CD1c-positive myeloid dendritic cell (primary cell): ENCODE data around the gene TFEB.

Source experiments
- DNase-seq: peaks from one replicate; pipeline ENCODE4 v3.0.0-alpha.2; 2016; ENCODE audit errors: extremely low spot score

TFEB gene

GRCh38 chr6:41675992-41676391, 59.4 kb downstream of the TFEB start:
- DNase-seq, result no peak

DNA sequence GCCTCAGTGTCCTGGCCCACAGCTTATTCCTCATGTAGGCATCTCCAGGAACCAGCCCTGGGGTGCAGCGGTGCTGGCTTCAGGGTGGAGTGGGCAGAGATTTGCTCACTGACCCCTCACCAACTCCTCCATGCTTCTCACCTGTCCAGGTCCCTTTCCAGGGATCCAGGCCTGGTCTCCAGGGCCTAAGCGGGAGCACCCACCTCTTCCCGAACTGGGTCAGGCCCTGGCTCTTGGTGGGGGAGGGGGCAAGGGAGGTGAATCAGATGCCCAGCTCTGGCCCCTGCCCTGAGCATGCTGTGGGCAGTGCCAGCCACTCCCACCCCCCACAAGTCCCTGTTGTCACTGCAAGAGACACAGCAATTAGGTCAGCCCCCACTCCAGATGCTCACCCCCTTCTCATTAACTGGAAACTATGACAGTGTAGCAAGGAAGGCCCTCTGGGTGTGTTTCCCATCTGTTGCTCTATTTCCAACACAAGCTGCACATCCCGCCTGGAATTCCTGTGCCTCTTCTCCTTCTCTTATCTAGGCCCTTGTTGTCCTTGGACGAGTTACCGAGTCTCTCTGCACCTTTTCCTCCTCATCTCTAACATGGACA, 60.1 kb downstream of the TFEB start:
- no peak for DNase-seq

- no peak for DNase-seq
Measured at GRCh38 chr6:41674231-41675000, 61.0 kb downstream of the TFEB start.

DNA sequence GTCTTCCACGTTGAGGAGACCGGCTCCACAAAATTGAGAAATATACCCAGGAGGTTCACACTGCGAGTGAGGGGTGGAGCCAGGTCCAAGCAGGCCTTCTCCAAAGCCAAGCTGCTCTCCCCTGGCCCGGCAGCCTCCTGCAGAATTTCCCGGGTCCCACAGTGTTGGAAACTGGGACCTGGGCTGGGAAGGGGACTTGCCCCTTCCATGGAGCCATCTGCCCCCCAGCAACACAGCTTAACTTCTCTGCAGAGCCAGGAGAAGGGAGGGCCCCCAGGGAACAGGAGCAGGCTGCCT, 61.8 kb downstream of the TFEB start:
- no peak for DNase-seq

- no peak for DNase-seq
Measured at GRCh38 chr6:41672816-41673703, 62.3 kb downstream of the TFEB start.

DNA sequence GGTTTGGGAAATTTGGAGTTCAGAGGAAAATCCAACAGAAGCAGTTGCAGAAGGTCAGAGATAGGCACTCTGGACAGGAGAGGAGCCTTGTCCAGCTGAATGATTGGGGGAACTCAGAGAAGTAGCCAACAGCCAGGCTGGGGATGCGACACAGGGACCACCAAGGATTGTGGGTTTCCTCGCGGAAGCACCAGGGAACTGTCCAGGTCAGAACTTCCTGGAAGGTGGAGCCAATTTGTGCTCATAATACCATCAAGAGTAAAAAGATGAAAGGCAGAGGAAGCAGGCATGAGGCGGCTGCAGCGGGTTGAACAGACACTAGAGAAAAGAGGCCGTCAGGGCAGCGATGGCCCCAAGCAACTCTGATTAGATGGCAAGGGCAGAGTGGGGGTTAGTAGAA, 63.4 kb downstream of the TFEB start:
- DNase-seq, result no peak

DNA sequence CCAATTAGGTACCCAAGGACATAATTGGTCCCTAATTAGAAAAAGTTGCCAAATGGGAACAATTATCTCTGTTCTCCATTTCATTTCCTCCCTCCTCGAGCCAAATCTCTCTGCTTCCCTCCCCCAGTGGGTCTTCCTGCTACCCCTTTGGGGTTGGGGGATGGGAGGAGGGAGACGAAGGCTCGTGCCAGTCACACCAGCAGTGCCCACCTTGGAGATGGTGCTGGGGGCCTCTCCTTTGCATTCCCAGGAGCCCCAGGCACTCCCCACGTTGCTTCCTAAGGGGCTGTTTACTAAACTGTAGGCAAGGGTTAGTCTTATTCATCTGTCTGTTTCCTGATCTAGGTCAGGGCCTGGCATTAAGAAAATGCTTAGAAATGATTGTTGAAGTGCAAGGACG, 64.0 kb downstream of the TFEB start:
- no peak for DNase-seq

DNA sequence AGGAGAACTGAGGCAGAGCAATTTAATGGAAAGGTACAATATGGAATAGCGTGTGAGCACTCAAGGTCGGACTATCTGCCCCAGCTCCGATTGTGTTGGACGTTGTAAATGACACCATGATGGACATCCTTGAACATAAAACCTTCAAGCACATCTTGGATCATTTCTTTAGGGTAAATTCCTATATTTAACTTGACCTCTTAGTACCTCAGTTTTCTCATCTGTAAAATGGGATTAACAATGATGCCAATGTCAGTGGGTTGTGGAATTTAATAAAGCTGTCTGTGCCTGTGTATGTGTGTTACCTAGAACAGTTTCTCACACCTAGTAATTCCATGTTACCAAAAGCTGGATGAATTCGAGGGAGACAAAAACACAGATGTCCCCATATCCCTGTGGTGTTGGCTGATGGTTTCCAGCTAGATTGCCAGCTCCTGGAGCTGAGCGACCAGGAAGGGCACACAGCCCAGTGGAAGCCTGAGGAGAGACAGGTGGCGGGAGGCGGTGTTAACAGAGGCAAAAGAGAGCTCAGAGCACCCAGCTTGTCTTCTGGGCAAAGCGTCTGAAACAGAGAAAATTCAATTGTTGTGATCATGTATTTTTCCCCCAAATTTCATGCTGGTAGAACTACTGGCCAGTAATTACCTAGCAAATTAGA, 64.6 kb downstream of the TFEB start:
- no peak for DNase-seq

GRCh38 chr6:41668968-41669367, 66.4 kb downstream of the TFEB start:
- no peak for DNase-seq

GRCh38 chr6:41667195-41667594, 68.2 kb downstream of the TFEB start:
- DNase-seq, result no peak

- no peak for DNase-seq
Measured at GRCh38 chr6:41664271-41664670, 71.1 kb downstream of the TFEB start.

DNA sequence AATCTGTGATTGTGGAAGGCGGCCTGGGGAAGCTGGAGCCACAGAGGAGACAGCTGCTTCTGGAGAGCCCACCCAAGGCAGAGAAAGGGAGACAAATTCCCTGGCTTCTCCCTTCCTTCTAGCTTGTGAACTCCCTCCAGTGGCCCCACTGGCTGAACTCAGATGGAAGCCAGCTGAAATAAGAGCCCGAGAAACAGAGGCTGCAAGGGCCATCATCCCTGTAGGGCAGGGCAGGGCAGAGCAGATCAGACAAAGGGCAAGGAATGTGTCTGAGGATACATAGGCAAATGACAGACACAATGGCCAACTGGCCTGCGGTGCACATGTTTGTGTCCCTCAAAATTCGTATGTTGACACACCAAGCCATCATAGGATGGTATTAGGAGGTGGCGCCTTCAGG, 71.8 kb downstream of the TFEB start:
- no peak for DNase-seq

GRCh38 chr6:41659935-41660334, 75.5 kb downstream of the TFEB start:
- no peak for DNase-seq

DNA sequence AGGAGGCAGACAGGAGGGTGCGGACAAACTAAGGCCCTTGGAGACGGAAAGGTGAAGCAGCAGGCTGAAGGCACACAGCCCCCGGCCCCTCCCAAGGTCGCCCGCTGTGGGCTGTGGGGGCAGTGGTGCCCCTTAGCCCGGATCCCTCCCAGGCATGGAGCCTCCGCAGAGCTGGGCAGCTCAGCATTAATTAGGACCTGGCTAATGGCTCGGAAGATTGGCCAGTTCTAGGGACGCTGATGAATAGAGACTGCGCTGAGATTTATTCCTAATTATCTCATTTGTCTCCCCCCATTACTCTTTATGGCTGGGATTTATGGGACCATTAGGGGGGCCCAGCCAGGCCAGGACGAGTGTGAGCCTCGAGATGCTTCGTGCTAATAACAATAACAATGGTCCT, 76.8 kb downstream of the TFEB start:
- DNase-seq, result no peak

- no peak for DNase-seq
Measured at GRCh38 chr6:41657131-41658094, 78.0 kb downstream of the TFEB start.

DNA sequence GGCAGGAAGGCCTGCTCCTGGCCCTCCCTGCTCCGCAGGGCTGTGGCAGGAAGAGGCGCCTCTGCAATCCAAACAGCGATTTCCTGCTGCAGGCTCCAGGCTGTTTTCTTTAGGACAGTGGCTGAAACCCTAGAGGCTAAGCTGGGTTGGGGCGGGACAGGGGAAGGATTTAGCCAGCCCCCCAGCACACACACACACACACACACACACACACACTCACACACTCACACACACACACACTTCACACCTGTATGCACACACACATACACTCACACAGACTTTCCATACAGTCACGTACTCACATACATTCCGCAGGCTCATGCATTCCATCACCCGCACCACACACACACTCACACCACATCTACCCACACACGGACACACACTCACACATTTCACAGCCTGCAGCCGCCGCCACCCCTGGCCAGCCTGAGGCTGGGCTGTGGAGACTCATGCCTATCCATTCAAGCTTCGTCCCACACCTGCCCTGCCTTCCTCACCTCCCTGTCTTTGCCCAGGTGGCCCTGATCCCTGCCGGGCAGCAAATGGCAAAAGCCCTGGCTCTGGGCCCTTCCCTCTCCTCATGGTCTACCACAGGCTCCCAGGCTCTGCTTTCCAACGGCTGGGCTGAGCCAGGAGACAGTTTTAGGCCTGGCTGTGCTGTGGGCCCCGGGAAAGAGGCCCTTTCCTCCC, 79.3 kb downstream of the TFEB start:
- no peak for DNase-seq

GRCh38 chr6:41655646-41656001, 79.8 kb downstream of the TFEB start:
- no peak for DNase-seq

- no peak for DNase-seq
Measured at GRCh38 chr6:41655176-41655575, 80.2 kb downstream of the TFEB start.

- no peak for DNase-seq
Measured at GRCh38 chr6:41654698-41655151, 80.7 kb downstream of the TFEB start.

GRCh38 chr6:41654151-41654697, 81.2 kb downstream of the TFEB start:
- no peak for DNase-seq
